NCI-H1436 (cell line): ENCODE results near the gene ZNF804A.
"Not testable (repeated sequence)": the region's sequence is repeated elsewhere in the genome, so short reads cannot be mapped to it uniquely, and the experiment has no call there.

Experiments used
- DNase-seq: peaks from one replicate; lab custom pipeline; 2025; lab: John Stamatoyannopoulos, UW

ZNF804A gene

GRCh38 chr2:184830531-184830930, 232.2 kb downstream of the ZNF804A start:
- no peak for DNase-seq

- no peak for DNase-seq
Observed at GRCh38 chr2:184834699-184835397, 236.5 kb downstream of the ZNF804A start.

GRCh38 chr2:184835398-184835715, 237.0 kb downstream of the ZNF804A start:
- DNase-seq = no peak

- DNase-seq = no peak
Observed at GRCh38 chr2:184847331-184847730, 249.0 kb downstream of the ZNF804A start.

GRCh38 chr2:184849516-184849915, 251.2 kb downstream of the ZNF804A start:
- DNase-seq = no peak

- no peak for DNase-seq
Observed at GRCh38 chr2:184851576-184851975, 253.2 kb downstream of the ZNF804A start.

GRCh38 chr2:184859187-184859586, 260.9 kb downstream of the ZNF804A start:
- no peak for DNase-seq

- DNase-seq = no peak
Observed at GRCh38 chr2:184860744-184861143, 262.4 kb downstream of the ZNF804A start.

- DNase-seq = no peak
Observed at GRCh38 chr2:184875212-184875611, 276.9 kb downstream of the ZNF804A start.

GRCh38 chr2:184875911-184876310, 277.6 kb downstream of the ZNF804A start:
- DNase-seq = no peak

GRCh38 chr2:184877909-184878308, 279.6 kb downstream of the ZNF804A start:
- DNase-seq = no peak

- no peak for DNase-seq
Observed at GRCh38 chr2:184879671-184880070, 281.3 kb downstream of the ZNF804A start.

GRCh38 chr2:184886585-184886984, 288.3 kb downstream of the ZNF804A start:
- DNase-seq = not testable (repeated sequence)

GRCh38 chr2:184890311-184890710, 292.0 kb downstream of the ZNF804A start:
- no peak for DNase-seq

GRCh38 chr2:184904991-184905390, 306.7 kb downstream of the ZNF804A start:
- DNase-seq = no peak

- DNase-seq = no peak
Observed at GRCh38 chr2:184906160-184906559, 307.8 kb downstream of the ZNF804A start.

GRCh38 chr2:184906709-184907108, 308.4 kb downstream of the ZNF804A start:
- no peak for DNase-seq

GRCh38 chr2:184908966-184909365, 310.6 kb downstream of the ZNF804A start:
- DNase-seq = no peak

GRCh38 chr2:184920451-184920965, 322.2 kb downstream of the ZNF804A start:
- DNase-seq = no peak

GRCh38 chr2:184921676-184922075, 323.3 kb downstream of the ZNF804A start:
- no peak for DNase-seq

- DNase-seq = no peak
Observed at GRCh38 chr2:184923751-184924150, 325.4 kb downstream of the ZNF804A start.

GRCh38 chr2:184927040-184927439, 328.7 kb downstream of the ZNF804A start:
- no peak for DNase-seq

GRCh38 chr2:184936761-184937160, 338.4 kb downstream of the ZNF804A start:
- no peak for DNase-seq
